ENCODE results near the gene JAM2.
"Not testable (repeated sequence)": the region's sequence is repeated elsewhere in the genome, so short reads cannot be mapped to it uniquely, and the experiment has no call there.

- not testable (repeated sequence) for TF ChIP-seq POLR2AphosphoS5 (IDR thresholded peaks at IDR 0.05)
- TF ChIP-seq, protein P1, sequence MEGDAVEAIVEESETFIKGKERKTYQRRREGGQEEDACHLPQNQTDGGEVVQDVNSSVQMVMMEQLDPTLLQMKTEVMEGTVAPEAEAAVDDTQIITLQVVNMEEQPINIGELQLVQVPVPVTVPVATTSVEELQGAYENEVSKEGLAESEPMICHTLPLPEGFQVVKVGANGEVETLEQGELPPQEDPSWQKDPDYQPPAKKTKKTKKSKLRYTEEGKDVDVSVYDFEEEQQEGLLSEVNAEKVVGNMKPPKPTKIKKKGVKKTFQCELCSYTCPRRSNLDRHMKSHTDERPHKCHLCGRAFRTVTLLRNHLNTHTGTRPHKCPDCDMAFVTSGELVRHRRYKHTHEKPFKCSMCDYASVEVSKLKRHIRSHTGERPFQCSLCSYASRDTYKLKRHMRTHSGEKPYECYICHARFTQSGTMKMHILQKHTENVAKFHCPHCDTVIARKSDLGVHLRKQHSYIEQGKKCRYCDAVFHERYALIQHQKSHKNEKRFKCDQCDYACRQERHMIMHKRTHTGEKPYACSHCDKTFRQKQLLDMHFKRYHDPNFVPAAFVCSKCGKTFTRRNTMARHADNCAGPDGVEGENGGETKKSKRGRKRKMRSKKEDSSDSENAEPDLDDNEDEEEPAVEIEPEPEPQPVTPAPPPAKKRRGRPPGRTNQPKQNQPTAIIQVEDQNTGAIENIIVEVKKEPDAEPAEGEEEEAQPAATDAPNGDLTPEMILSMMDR (IDR thresholded peaks at IDR 0.05) = not testable (repeated sequence)
These were observed 56.4 kb downstream of the JAM2 start for GRCh38 chr21:25695461-25695860.

All from esophagus muscularis mucosa (tissue), 3 donors.